HG02763 (cell line): Measurements from ENCODE around the gene UCN2.
"Not testable (repeated sequence)": the region's sequence is repeated elsewhere in the genome, so short reads cannot be mapped to it uniquely, and the experiment has no call there.

Experiments used
- ATAC-seq: cut with Tn5 transposase; IDR thresholded peaks from one replicate; pipeline ENCODE4 v1.9.1; 2021; ENCODE audit warnings: mild to moderate bottlenecking, moderate library complexity; ENCODE audit not compliant: unreplicated experiment

Gene UCN2

GRCh38 chr3:48564022-48564421 is 441 bp upstream of the UCN2 start:
- ATAC-seq = no peak

DNA sequence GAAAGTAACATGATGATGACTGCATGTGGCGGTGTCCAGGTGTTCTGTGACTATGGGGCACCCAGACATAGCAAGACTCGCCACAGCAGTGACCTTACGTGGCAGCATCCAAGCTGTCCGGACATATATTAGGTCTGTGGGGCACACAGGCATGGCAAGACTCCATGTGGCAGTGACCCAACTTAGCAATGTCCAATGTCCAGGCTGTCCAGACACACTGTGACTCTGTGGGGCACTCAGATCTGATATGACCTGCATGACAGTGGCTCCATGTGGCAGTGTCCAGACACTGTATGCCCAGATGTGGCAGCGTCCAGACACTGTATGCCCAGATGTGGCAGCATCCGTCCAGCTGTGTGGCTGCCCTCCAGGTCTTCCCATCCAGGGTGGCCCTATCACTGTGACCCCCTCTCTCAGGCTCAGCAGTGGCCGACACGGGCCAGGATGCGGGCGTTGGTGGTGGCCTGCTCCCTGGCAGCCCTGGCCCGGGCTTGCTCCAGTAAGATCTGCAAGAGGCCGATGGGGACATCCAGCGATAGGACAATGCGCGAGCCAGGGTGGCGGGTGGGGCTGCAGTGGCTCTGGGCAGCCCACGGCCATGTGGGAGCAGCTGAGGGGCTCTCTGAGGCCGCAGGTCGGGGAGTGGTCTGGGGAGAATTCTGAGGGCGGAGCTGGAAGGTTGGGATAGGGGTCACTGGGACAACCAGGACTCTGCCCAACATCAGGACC is 1.1 kb downstream of the UCN2 start:
- ATAC-seq = no peak

DNA sequence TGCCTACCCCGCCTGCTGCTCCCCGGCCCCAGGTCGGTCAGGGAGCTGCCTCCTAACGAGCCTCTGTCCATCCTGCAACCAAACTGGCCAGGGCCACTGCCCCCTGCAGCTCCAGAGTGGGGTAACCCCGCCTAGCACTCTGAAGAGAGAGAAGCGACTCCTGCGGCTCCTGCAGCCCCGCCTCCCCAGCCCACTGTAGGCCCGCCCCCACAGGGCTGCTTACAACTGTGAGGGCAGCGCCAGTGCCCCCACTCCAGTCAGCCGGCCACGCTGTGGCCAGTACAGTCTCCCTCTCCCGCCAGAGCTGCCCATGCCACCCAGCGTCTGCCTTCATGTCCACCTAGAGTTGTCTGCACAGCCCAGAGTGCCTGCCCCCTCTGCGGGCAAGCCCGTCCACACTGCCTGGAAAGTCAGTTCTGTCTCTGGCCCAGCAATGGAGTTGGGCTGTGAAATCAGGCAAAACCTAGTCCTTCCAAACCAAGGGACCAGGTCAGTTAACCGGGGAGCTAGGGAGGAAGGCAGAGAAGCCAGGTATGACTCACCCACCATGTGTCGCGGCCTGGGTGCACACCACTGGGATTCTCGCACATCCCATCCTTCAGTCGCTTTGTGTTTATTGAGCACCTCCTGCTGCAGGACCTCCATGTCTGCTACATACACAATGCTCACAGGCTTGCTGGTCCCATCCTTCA is 2.4 kb downstream of the UCN2 start:
- ATAC-seq = no peak

DNA sequence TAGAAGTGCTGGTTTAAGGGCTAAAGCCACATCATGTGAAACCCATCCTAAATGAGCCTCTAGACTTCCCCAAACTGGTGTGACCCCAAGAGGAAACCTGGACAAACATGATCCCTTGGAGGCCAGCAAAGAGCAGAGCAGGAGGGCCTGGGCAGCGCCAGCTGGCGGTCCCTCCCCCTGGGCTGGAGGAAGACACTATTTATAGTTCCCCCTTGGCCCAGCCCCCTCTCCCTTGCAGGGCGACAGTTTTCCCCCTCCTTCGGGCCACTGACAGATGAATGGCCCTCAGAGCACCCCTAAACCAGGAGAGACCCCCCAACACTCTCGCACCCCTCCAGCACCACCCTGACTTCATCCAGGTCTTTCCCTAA is 2.9 kb downstream of the UCN2 start:
- ATAC-seq = no peak

DNA sequence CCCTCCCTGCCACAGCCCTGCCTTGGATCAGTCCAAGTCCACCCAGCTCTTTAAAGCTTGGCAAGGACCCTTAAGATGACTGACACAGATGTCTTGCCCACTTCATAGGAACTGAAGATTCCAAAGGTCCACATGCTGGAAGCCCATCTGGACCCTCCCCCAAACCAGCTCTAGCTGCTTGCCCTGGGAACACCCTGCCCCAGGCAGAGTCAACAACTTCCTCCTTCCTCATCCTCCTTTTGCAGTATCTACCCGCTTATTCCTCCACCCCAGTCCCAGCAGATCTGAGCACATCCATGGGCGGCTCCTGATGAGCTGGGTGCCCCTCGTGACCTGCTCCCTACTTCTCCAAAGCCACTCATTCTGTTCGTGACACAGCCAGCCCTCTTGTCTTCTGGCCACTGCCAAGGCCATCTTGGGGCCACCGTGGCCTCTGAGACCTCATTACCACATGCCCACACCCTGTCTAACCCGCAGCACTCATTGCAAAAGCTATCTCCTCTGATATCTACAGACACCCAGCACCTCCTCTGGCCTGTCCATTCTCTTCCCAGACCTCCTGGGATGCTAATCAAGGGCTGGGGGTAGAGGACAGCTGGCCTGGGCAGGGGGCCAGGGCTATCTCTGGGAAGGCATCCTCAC is 5.0 kb downstream of the UCN2 start:
- no peak for ATAC-seq

DNA sequence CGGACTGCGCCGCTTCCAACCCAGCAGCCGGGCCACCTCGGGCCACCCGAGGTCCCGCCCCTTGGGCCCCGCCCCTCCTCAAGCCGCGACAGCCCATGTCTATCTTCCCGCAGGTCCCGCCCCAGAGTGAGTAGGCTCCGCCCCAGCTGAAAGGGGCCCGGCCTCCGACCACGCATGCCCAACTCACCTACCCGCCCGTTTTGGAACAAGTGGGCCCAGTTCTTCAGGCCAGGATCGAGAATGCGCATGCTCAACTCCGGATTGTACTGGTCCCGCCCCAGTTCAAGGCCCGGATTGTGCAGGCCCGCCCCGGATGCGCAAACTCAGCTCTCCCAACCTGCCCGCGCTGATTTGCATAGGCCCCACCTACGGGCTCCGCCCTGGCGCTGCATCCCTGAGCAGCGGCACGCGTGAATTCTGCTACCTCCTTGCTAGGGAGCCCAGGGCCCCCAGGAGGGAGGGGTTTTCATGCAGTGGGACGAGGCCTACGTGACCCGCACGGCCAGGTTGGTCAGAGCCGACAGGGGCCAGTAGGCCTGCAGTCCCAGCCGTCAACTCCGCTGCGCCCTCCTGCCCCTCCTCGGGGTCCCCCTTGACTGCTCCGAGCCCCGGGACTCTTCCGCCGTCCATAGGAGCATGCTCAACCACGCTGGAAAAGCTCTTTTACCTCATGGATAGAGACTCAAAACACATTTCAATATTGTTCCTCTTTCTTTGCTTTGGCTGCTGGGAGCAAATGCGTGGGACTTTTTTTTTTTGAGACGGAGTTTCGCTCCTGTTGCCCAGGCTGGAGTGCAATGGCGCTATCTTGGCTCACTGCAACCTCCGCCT is 6.6 kb downstream of the UCN2 start, which contains the start of gene PFKFB4:
TSS of gene PFKFB4 (minus strand) at position 8 of the 831 bp plus-strand sequence. CDS start 26 bp downstream, outside the sequence.
- ATAC-seq = peak; percentile 83

- no peak for ATAC-seq
Observed at GRCh38 chr3:48555949-48556795, 7.4 kb downstream of the UCN2 start.

GRCh38 chr3:48555231-48555948 is 8.2 kb downstream of the UCN2 start:
- no peak for ATAC-seq

- no peak for ATAC-seq
Observed at GRCh38 chr3:48553886-48554845, 9.4 kb downstream of the UCN2 start.

- ATAC-seq = no peak
Observed at GRCh38 chr3:48553361-48553760, 10.2 kb downstream of the UCN2 start.

- ATAC-seq = no peak
Observed at GRCh38 chr3:48552111-48552951, 11.2 kb downstream of the UCN2 start.

- ATAC-seq = not testable (repeated sequence)
Observed at GRCh38 chr3:48551651-48552050, 11.9 kb downstream of the UCN2 start.

GRCh38 chr3:48548729-48549705 is 14.6 kb downstream of the UCN2 start:
- ATAC-seq = no peak

DNA sequence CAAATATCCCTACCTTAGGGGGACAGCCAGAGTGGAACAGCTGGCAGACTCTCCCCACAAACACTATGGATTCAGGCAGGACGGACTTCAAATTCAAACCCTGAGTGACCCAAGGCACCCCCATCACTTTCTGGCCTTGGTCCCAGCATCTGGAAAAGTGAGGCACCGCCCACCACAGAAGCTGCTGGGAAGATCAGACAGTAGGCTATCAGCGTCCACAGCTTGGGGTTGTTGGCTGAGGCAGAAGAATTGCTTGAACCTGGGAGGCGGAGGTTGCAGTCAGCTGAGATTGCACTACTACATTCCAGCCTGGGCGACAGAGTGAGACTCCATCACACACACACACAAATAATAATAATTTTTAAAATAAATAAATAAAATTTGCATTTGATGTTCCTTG is 15.5 kb downstream of the UCN2 start:
- no peak for ATAC-seq

DNA sequence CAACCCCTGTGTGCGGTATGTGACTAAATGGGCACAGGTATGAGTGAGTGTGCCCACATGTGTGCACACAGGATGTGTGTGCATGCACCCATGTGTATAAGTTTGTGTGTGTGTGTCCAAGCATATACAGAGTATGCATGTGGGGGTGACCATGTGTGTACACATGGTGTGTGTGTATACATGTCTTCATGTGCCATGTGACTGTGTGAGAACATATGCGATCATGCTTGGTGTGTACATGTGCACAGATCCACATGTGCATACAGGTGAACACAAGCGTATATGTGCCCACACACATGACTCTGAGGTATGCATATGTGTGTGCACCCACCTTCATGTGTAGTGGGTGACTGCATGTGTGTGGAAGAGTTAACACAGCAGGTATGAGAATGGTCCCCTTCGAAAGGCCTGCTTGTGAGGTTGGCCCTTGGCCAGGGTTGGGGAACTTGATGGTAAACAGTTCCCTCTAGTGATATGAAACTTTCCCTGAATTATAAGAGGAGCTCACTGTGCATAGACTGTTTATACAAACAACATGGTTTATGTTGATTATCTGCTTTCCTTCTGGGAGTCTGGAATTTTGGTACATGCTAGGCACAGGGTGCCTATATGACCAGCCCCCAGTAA is 17.3 kb downstream of the UCN2 start:
- ATAC-seq = no peak

DNA sequence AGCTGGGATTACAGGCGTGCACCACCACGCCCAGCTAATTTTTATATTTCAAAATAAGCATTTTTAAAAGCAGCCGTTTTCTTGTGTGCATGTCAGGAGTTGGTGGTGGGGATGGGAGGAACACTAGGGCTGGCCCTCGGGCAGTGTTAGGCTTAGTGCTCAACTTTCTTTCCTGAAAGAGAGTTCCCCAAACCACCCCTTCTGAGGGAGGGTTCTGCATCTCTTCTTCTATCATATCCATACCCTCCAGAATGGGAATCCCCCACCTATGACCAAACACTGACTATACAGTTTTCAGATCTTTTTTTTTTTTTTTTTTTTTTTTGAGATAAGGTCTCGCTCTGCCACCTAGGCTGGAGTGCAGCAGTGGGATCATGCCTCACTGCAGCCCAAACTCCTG is 19.4 kb downstream of the UCN2 start:
- ATAC-seq = no peak
